DND-41 (cell line): ENCODE results near the gene TMEM184A.

Source experiments
- ATAC-seq: fragments of 200-7000 bp; cut with Tn5 transposase; 3 replicates; pipeline ENCODE4 v1.9.1; 2021; ENCODE audit warnings: low read depth; ENCODE audit not compliant: insufficient read depth
- DNase-seq: peaks from one replicate; pipeline ENCODE4 v3.0.0-alpha.2; 2020
- H2AFZ ChIP-seq: 2 replicates; pipeline ENCODE4 v1.6.0; 2012; ENCODE audit warnings: low read depth, low read length
- H3K27ac ChIP-seq: 2 replicates; pipeline ENCODE4 v1.5.1; 2012; ENCODE audit warnings: low read length, inconsistent platforms
- H3K27me3 ChIP-seq: fragments of 200-600 bp; sonication (generic); 2 replicates; pipeline ENCODE4 v1.6.0; 2012; ENCODE audit warnings: low read length, mild to moderate bottlenecking, inconsistent platforms; ENCODE audit not compliant: insufficient read depth, poor library complexity
- H3K36me3 ChIP-seq: 2 replicates; pipeline ENCODE4 v1.5.1; 2012; ENCODE audit warnings: low read length, inconsistent platforms; ENCODE audit not compliant: insufficient read depth
- H3K4me1 ChIP-seq: 2 replicates; pipeline ENCODE4 v1.5.1; 2012; ENCODE audit warnings: mild to moderate bottlenecking, low read length; ENCODE audit not compliant: insufficient read depth
- H3K4me2 ChIP-seq: 2 replicates; pipeline ENCODE4 v1.6.0; 2012; ENCODE audit warnings: mild to moderate bottlenecking, moderate library complexity, low read length, inconsistent platforms; ENCODE audit not compliant: insufficient read depth
- H3K4me3 ChIP-seq, 2 experiments: fragments of 200-600 bp in 1 of 2; shearing (Covaris generic) in 1 of 2; 2 replicates each; pipeline ENCODE4 v1.5.1; 2012 to 2016; ENCODE audit warnings: inconsistent platforms in 2 of 2, low read length in 2 of 2, mild to moderate bottlenecking in 2 of 2, low read depth in 1 of 2, moderate library complexity in 1 of 2
- H3K79me2 ChIP-seq: 2 replicates; pipeline ENCODE4 v1.6.0; 2012; ENCODE audit warnings: low read length, inconsistent platforms; ENCODE audit not compliant: insufficient read depth
- H3K9ac ChIP-seq: 2 replicates; pipeline ENCODE4 v1.6.0; 2012; ENCODE audit warnings: low read depth, mild to moderate bottlenecking, inconsistent platforms, low read length, moderate library complexity
- H3K9me3 ChIP-seq: 2 replicates; pipeline ENCODE4 v1.5.1; 2012; ENCODE audit warnings: low read length, moderate library complexity, mild to moderate bottlenecking, inconsistent platforms; ENCODE audit not compliant: insufficient read depth, severe bottlenecking
- H4K20me1 ChIP-seq: 2 replicates; pipeline ENCODE4 v1.6.0; 2012; ENCODE audit warnings: low read length; ENCODE audit not compliant: insufficient read depth
- CTCF ChIP-seq: IDR thresholded peaks from 2 replicates; pipeline ENCODE4 v1.5.1; 2012; ENCODE audit warnings: borderline replicate concordance, low read length, moderate library complexity, mild to moderate bottlenecking; ENCODE audit not compliant: poor library complexity, severe bottlenecking; ENCODE audit errors: extremely low read depth
- EZH2 ChIP-seq: IDR thresholded peaks from 3 replicates; pipeline ENCODE4 v1.6.1; 2012; ENCODE audit warnings: borderline replicate concordance, low read depth, mild to moderate bottlenecking, moderate library complexity, low read length, inconsistent platforms; ENCODE audit not compliant: severe bottlenecking

Gene TMEM184A

GRCh38 chr7:1548944-1549343, 7.1 kb downstream of the TMEM184A start:
- H3K9me3 ChIP-seq, result no peaks in the 10 kb centered on the region
- no peak overlapping the region for H3K27ac ChIP-seq
- no peak overlapping the region for H3K4me3 ChIP-seq
- H3K4me2 ChIP-seq, result no peak overlapping the region
- H3K79me2 ChIP-seq, result no peaks in the 10 kb centered on the region
- TF ChIP-seq CTCF (no peak), EZH2 (no peak)
- ATAC-seq (no peak), DNase-seq (no peak)
- no peaks in the 10 kb centered on the region for H3K4me1 ChIP-seq
- no peaks in the 10 kb centered on the region; the same call in 1 of the 2 replicates for H4K20me1 ChIP-seq
- no peaks in the 10 kb centered on the region for H3K27me3 ChIP-seq
- H2AFZ ChIP-seq, result no peak overlapping the region
- H3K36me3 ChIP-seq, result peaks cover under 1% of the 10 kb centered on the region; the same call in 1 of the 2 replicates
- no peak overlapping the region for H3K9ac ChIP-seq

DNA sequence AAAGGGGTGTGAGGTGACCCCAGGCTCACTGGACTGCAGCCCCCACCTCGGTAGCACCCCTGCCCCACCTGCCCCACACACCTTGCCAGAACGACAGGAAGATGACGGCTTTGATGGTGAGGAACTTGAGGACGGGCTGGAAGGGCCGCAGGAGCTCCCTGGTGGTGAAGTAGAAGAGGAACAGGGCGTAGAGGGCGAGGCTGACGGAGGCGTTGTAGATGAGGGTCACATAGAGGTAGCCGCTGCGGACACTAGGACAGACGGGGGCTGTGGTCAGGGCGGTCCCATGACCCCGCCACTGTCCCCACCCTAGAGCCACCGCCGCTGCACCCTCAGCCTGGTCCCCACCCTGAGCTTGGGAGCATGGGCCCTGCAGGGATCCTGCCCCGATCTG, 7.6 kb downstream of the TMEM184A start:
- peaks cover 4% of the 10 kb centered on the region; the same call in 1 of the 2 replicates for H3K36me3 ChIP-seq
- no peaks in the 10 kb centered on the region for H3K9me3 ChIP-seq
- no peak overlapping the region for H3K27ac ChIP-seq
- H3K9ac ChIP-seq, result no peak overlapping the region
- H3K4me3 ChIP-seq, result no peak overlapping the region
- H3K4me2 ChIP-seq, result no peak overlapping the region
- H3K79me2 ChIP-seq, result no peaks in the 10 kb centered on the region
- H4K20me1 ChIP-seq, result no peaks in the 10 kb centered on the region; the same call in 1 of the 2 replicates
- no peaks in the 10 kb centered on the region for H3K27me3 ChIP-seq
- no peak overlapping the region for H2AFZ ChIP-seq
- ATAC-seq, result no peak
- no peaks in the 10 kb centered on the region for H3K4me1 ChIP-seq
- no peak for DNase-seq
- TF ChIP-seq CTCF (no peak), EZH2 (no peak)

- H4K20me1 ChIP-seq, result no peaks in the 10 kb centered on the region; the same call in 1 of the 2 replicates
- H3K9me3 ChIP-seq, result no peaks in the 10 kb centered on the region
- H3K79me2 ChIP-seq, result no peaks in the 10 kb centered on the region
- H3K27ac ChIP-seq, result no peak overlapping the region
- no peak for TF ChIP-seq EZH2
- TF ChIP-seq CTCF, result no peak
- no peaks in the 10 kb centered on the region for H3K27me3 ChIP-seq
- H2AFZ ChIP-seq, result no peak overlapping the region
- H3K4me1 ChIP-seq, result no peaks in the 10 kb centered on the region
- H3K36me3 ChIP-seq, result peaks cover 4% of the 10 kb centered on the region; the same call in 1 of the 2 replicates
- H3K4me2 ChIP-seq, result no peak overlapping the region
- DNase-seq (no peak), ATAC-seq (no peak)
- no peak overlapping the region for H3K9ac ChIP-seq
- no peak overlapping the region for H3K4me3 ChIP-seq
Observed at GRCh38 chr7:1547777-1548437, 8.1 kb downstream of the TMEM184A start.
